ENCODE measurements around the gene MAST4. TPM values are rescaled to one million over a fixed set of nuclear protein-coding genes. Genes with fewer than 3 reads are reported as not detected.

MAST4 gene
- total RNA-seq, 1 experiment from 2014 or later: 10.9 TPM

DNA sequence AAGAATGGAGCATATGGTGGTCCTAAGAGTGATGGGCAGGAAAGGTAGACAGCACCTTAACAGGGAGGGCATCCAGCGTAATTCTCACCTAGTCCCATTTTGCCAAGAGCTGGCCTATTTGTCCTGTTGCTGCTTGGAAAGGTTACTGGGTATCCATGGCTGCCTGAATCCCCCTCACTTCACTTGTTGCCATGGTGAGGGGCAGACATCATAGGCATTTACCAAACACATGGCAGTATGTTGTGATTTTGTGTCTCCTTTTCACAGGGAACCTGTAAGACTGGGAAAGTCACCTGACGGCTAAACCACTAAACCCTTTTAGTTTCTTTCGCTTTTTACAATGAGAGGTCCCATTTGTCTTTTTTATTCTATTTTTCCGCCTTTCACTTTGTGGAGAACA is 373.3 kb downstream of the MAST4 start:
- intact Hi-C loops (cut with micrococcal nuclease; ENCODE audit: unreplicated experiment): no loop called here
- Mint-ChIP-seq H3K36me3 (ENCODE audit: insufficient read depth, unreplicated experiment) (no peaks in the 10 kb centered on the region), H3K27me3 (ENCODE audit: unreplicated experiment) (no peaks in the 10 kb centered on the region), H3K9me3 (ENCODE audit: low read depth, unreplicated experiment) (no peaks in the 10 kb centered on the region), H3K27ac (ENCODE audit: unreplicated experiment) (no peak overlapping the region), H3K4me3 (ENCODE audit: low read depth, unreplicated experiment) (no peak overlapping the region), H3K4me1 (ENCODE audit: low read depth, unreplicated experiment) (no peaks in the 10 kb centered on the region)
- BruUV-seq (replicated peaks): no TSS peak
- TF ChIP-seq, protein P1, sequence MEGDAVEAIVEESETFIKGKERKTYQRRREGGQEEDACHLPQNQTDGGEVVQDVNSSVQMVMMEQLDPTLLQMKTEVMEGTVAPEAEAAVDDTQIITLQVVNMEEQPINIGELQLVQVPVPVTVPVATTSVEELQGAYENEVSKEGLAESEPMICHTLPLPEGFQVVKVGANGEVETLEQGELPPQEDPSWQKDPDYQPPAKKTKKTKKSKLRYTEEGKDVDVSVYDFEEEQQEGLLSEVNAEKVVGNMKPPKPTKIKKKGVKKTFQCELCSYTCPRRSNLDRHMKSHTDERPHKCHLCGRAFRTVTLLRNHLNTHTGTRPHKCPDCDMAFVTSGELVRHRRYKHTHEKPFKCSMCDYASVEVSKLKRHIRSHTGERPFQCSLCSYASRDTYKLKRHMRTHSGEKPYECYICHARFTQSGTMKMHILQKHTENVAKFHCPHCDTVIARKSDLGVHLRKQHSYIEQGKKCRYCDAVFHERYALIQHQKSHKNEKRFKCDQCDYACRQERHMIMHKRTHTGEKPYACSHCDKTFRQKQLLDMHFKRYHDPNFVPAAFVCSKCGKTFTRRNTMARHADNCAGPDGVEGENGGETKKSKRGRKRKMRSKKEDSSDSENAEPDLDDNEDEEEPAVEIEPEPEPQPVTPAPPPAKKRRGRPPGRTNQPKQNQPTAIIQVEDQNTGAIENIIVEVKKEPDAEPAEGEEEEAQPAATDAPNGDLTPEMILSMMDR (IDR thresholded peaks at IDR 0.05; ENCODE audit: unreplicated experiment): no peak
- DNase-seq: no peak
- CTCF ChIA-PET: no interaction called here

DNA sequence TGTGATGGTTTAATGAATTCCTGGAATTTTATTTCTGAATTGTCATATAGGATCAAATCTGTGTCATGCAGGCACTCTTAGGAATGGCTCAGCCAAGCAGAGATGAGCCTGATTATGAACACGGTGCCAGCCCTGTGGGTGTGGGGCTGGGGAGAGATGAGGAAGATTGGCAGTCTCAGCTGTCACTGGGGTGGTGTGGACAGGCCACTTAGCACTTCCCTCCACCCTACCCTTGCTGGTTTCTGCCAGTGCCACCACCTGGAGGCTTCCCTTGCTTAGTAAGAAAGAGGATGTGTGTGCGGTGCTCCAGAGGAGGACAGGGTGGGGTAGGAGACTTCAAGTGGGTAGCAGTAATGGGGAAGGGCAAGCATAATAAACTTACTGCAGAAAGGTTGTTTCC is 373.8 kb downstream of the MAST4 start:
- TF ChIP-seq, protein P1 (IDR thresholded peaks at IDR 0.05; ENCODE audit: unreplicated experiment): no peak
- CTCF ChIA-PET: no interaction called here
- no peak for DNase-seq
- intact Hi-C loops (cut with micrococcal nuclease; ENCODE audit: unreplicated experiment): no loop called here
- BruUV-seq (replicated peaks): no TSS peak
- Mint-ChIP-seq H3K9me3 (ENCODE audit: low read depth, unreplicated experiment) (no peaks in the 10 kb centered on the region), H3K4me3 (ENCODE audit: low read depth, unreplicated experiment) (no peak overlapping the region), H3K4me1 (ENCODE audit: low read depth, unreplicated experiment) (no peaks in the 10 kb centered on the region), H3K27ac (ENCODE audit: unreplicated experiment) (no peak overlapping the region), H3K36me3 (ENCODE audit: insufficient read depth, unreplicated experiment) (no peaks in the 10 kb centered on the region), H3K27me3 (ENCODE audit: unreplicated experiment) (no peaks in the 10 kb centered on the region)

- no TSS peak for BruUV-seq (replicated peaks)
- H3K4me3 Mint-ChIP-seq (ENCODE audit: low read depth, unreplicated experiment): no peak overlapping the region
- H3K9me3 Mint-ChIP-seq (ENCODE audit: low read depth, unreplicated experiment): no peaks in the 10 kb centered on the region
- H3K27me3 Mint-ChIP-seq (ENCODE audit: unreplicated experiment): no peaks in the 10 kb centered on the region
- TF ChIP-seq, protein P1 (IDR thresholded peaks at IDR 0.05; ENCODE audit: unreplicated experiment): no peak
- intact Hi-C loops (cut with micrococcal nuclease; ENCODE audit: unreplicated experiment): no loop called here
- H3K27ac Mint-ChIP-seq (ENCODE audit: unreplicated experiment): no peak overlapping the region
- no peak for DNase-seq
- H3K4me1 Mint-ChIP-seq (ENCODE audit: low read depth, unreplicated experiment): no peaks in the 10 kb centered on the region
- CTCF ChIA-PET: no interaction called here
- H3K36me3 Mint-ChIP-seq (ENCODE audit: insufficient read depth, unreplicated experiment): no peaks in the 10 kb centered on the region
These were observed 375.8 kb downstream of the MAST4 start for GRCh38 chr5:66972004-66972403.

DNA sequence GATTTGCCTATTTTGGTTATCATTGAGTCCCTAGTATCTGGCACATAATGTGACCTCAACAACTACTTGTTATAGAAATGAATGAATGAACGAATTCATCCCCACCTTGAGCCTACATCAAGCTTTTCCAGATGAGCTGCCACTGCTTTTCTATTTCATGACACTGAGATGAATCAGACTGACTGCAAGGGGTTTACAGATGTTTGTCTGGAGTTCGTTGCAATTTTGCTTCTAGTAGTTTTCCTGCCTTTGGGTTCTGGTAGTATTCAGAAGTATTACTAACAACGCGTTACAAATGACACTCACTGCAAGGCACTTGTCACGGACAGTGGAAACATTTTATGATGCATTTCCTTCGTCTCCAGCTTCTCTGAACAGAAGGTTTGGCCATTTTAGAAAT is 378.1 kb downstream of the MAST4 start:
- Mint-ChIP-seq H3K9me3 (ENCODE audit: low read depth, unreplicated experiment) (no peaks in the 10 kb centered on the region), H3K4me3 (ENCODE audit: low read depth, unreplicated experiment) (no peak overlapping the region), H3K27ac (ENCODE audit: unreplicated experiment) (no peak overlapping the region), H3K4me1 (ENCODE audit: low read depth, unreplicated experiment) (no peaks in the 10 kb centered on the region), H3K36me3 (ENCODE audit: insufficient read depth, unreplicated experiment) (no peaks in the 10 kb centered on the region), H3K27me3 (ENCODE audit: unreplicated experiment) (peaks cover 15% of the 10 kb centered on the region)
- intact Hi-C loops (cut with micrococcal nuclease; ENCODE audit: unreplicated experiment): no loop called here
- BruUV-seq (replicated peaks): no TSS peak
- TF ChIP-seq, protein P1 (IDR thresholded peaks at IDR 0.05; ENCODE audit: unreplicated experiment): no peak
- no peak for DNase-seq
- CTCF ChIA-PET: no interaction called here

DNA sequence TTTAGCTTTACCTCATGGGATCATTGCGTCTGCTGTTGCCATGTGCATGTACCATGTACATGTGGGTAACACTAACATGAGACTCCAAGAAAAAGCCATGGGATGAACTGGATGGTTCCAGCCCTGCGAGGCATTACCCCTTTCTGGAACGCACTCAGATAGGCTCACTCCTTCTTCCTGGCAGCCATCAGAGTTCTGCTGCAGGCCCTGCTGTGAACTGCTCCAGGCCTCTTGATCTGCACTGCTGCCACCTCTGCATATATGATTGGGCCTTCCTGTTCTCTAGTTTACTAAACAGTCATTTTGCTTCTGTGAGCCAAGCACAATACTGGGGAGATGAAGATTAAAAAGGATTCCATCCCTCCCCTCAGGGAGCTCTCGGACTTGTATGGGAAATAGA is 379.9 kb downstream of the MAST4 start:
- intact Hi-C loops (cut with micrococcal nuclease; ENCODE audit: unreplicated experiment): no loop called here
- TF ChIP-seq, protein P1 (IDR thresholded peaks at IDR 0.05; ENCODE audit: unreplicated experiment): no peak
- CTCF ChIA-PET: no interaction called here
- Mint-ChIP-seq H3K4me3 (ENCODE audit: low read depth, unreplicated experiment) (no peak overlapping the region), H3K27ac (ENCODE audit: unreplicated experiment) (no peak overlapping the region), H3K9me3 (ENCODE audit: low read depth, unreplicated experiment) (no peaks in the 10 kb centered on the region), H3K36me3 (ENCODE audit: insufficient read depth, unreplicated experiment) (no peaks in the 10 kb centered on the region), H3K27me3 (ENCODE audit: unreplicated experiment) (peaks cover 16% of the 10 kb centered on the region), H3K4me1 (ENCODE audit: low read depth, unreplicated experiment) (no peaks in the 10 kb centered on the region)
- BruUV-seq (replicated peaks): no TSS peak
- DNase-seq: no peak
